ENCODE data around the gene MARCO.

DNA sequence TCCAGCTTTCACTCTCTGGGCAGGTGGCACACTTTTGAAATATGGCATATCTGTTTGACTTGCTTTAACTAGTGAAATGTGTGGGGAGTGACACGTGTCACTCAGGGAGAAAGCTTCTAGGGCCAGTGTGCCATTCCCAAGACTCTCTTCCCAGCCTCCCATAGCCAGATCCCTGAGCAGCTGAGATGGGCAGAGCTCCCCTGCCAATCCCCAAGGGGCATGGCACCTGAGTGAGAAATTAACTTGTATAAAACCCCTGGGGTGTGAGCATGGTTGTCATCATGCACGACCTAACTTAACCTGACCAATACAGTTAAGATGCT is 39.0 kb upstream of the MARCO start:
- TF ChIP-seq EZH2 (IDR thresholded peaks at IDR 0.05) (no peak), POLR2AphosphoS5 (IDR thresholded peaks at IDR 0.05; ENCODE audit: borderline replicate concordance, low read depth, low read length) (no peak)

Data from SK-N-MC (cell line).